ENCODE results near the gene TMEM208. TPM values are rescaled to one million over a fixed set of nuclear protein-coding genes. Genes with fewer than 3 reads are reported as not detected.

Gene TMEM208
- total and polyA plus RNA-seq, 2 of the 13 experiments (the other 11 are each of a cell fraction or from before 2014, with no cell fraction given): 58.8 to 72.9 TPM

GRCh38 chr16:67248401-67249177, 21.7 kb downstream of the TMEM208 start, which contains the start of gene SLC9A5 (continued):
- TF ChIP-seq ZFP1 (CRISPR knock-in tag; IDR thresholded peaks at IDR 0.05) (no peak), ZC3H13 (CRISPR knock-in tag; IDR thresholded peaks at IDR 0.05) (no peak), ISL2 (CRISPR knock-in tag; IDR thresholded peaks at IDR 0.05) (no peak), ZBTB7A (CRISPR knock-in tag; IDR thresholded peaks at IDR 0.05) (no peak; the same call in 1 of the 2 replicates), ESRRA (CRISPR knock-in tag; IDR thresholded peaks at IDR 0.05; ENCODE audit: low read depth) (peak; percentile 48; the same call in 1 of the 2 replicates), MXD3 (CRISPR knock-in tag; IDR thresholded peaks at IDR 0.05) (no peak), ARID2 (CRISPR knock-in tag; IDR thresholded peaks at IDR 0.05; ENCODE audit: borderline replicate concordance) (0 out of 2 replicates have a peak, but pooled peaks have one; percentile 37), MED8 (CRISPR knock-in tag; IDR thresholded peaks at IDR 0.05; ENCODE audit: insufficient replicate concordance) (no peak), ZNF781 (CRISPR knock-in tag; IDR thresholded peaks at IDR 0.05; ENCODE audit: borderline replicate concordance, not compliant biosample characterization) (no peak), BCL3 (CRISPR knock-in tag; IDR thresholded peaks at IDR 0.05) (no peak), EZH2 (conservative IDR thresholded peaks at IDR 0.05; ENCODE audit: low read depth, low read length) (no peak), ZBED4 (CRISPR knock-in tag; IDR thresholded peaks at IDR 0.05; ENCODE audit: borderline replicate concordance) (no peak), FOXP4 (CRISPR knock-in tag; IDR thresholded peaks at IDR 0.05) (no peak), ZBTB33 (CRISPR knock-in tag; IDR thresholded peaks at IDR 0.05) (no peak), ZNF550 (CRISPR knock-in tag; IDR thresholded peaks at IDR 0.05; ENCODE audit: borderline replicate concordance) (no peak), ZNF367 (CRISPR knock-in tag; IDR thresholded peaks at IDR 0.05; ENCODE audit: borderline replicate concordance) (no peak)
- TF ChIP-seq, protein P1, sequence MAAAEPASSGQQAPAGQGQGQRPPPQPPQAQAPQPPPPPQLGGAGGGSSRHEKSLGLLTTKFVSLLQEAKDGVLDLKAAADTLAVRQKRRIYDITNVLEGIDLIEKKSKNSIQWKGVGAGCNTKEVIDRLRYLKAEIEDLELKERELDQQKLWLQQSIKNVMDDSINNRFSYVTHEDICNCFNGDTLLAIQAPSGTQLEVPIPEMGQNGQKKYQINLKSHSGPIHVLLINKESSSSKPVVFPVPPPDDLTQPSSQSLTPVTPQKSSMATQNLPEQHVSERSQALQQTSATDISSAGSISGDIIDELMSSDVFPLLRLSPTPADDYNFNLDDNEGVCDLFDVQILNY (CRISPR knock-in tag; conservative IDR thresholded peaks at IDR 0.05): no peak

Measured in HepG2 (cell line).